ENCODE results near the gene USP21.

USP21 gene

GRCh38 chr1:161199506-161200139, 40.3 kb downstream of the USP21 start:
- no peak for DNase-seq
- peaks cover 25% of the 10 kb centered on the region for H3K79me2 ChIP-seq (ENCODE audit: insufficient read depth, low read length)
- no peak overlapping the region for H3K4me2 ChIP-seq (ENCODE audit: insufficient read depth, low read length)
- H3K4me3 ChIP-seq (ENCODE audit: low read depth in 1 of 2, low read length in 2 of 2), result no peak overlapping the region
- ATAC-seq (ENCODE audit: insufficient read depth, low read depth), result no peak
- no peaks in the 10 kb centered on the region for H3K9me3 ChIP-seq (ENCODE audit: insufficient read depth, low read length, severe bottlenecking)
- H3K36me3 ChIP-seq (ENCODE audit: insufficient read depth, low read length), result peaks cover 14% of the 10 kb centered on the region
- TF ChIP-seq EZH2 (IDR thresholded peaks at IDR 0.05; ENCODE audit: borderline replicate concordance, low read depth, low read length, severe bottlenecking) (no peak), CTCF (IDR thresholded peaks at IDR 0.05; ENCODE audit: borderline replicate concordance, extremely low read depth, low read length, poor library complexity, severe bottlenecking) (no peak)
- no peaks in the 10 kb centered on the region for H3K27me3 ChIP-seq (ENCODE audit: insufficient read depth, low read length, poor library complexity)
- H2AFZ ChIP-seq (ENCODE audit: low read depth, low read length), result no peak overlapping the region
- no peak overlapping the region for H3K27ac ChIP-seq (ENCODE audit: low read length)
- no peak overlapping the region for H3K9ac ChIP-seq (ENCODE audit: low read depth, low read length)
- H4K20me1 ChIP-seq (ENCODE audit: insufficient read depth, low read length), result no peaks in the 10 kb centered on the region
- H3K4me1 ChIP-seq (ENCODE audit: insufficient read depth, low read length), result peaks cover 30% of the 10 kb centered on the region

- Histone ChIP-seq H3K9me3 (ENCODE audit: insufficient read depth, low read length, severe bottlenecking) (no peaks in the 10 kb centered on the region), H3K27ac (ENCODE audit: low read length) (no peak overlapping the region), H4K20me1 (ENCODE audit: insufficient read depth, low read length) (no peaks in the 10 kb centered on the region), H3K9ac (ENCODE audit: low read depth, low read length) (no peak overlapping the region), H3K27me3 (ENCODE audit: insufficient read depth, low read length, poor library complexity) (no peaks in the 10 kb centered on the region), H3K4me1 (ENCODE audit: insufficient read depth, low read length) (peaks cover 30% of the 10 kb centered on the region), H2AFZ (ENCODE audit: low read depth, low read length) (peak overlapping the region; percentile 79; the same call in 1 of the 2 replicates), H3K79me2 (ENCODE audit: insufficient read depth, low read length) (peaks cover 31% of the 10 kb centered on the region), H3K36me3 (ENCODE audit: insufficient read depth, low read length) (peaks cover 21% of the 10 kb centered on the region), H3K4me2 (ENCODE audit: insufficient read depth, low read length) (no peak overlapping the region), H3K4me3 (ENCODE audit: low read depth in 1 of 2, low read length in 2 of 2) (no peak overlapping the region)
- TF ChIP-seq EZH2 (IDR thresholded peaks at IDR 0.05; ENCODE audit: borderline replicate concordance, low read depth, low read length, severe bottlenecking) (no peak), CTCF (IDR thresholded peaks at IDR 0.05; ENCODE audit: borderline replicate concordance, extremely low read depth, low read length, poor library complexity, severe bottlenecking) (no peak)
- no peak for ATAC-seq (ENCODE audit: insufficient read depth, low read depth)
- no peak for DNase-seq
These were observed 41.2 kb downstream of the USP21 start for GRCh38 chr1:161200421-161200991.

- peaks cover 30% of the 10 kb centered on the region for H3K4me1 ChIP-seq (ENCODE audit: insufficient read depth, low read length)
These were observed 41.9 kb downstream of the USP21 start for GRCh38 chr1:161200992-161201835.

More at GRCh38 chr1:161200992-161201835, 41.9 kb downstream of the USP21 start:
- Histone ChIP-seq H3K4me2 (ENCODE audit: insufficient read depth, low read length) (peak overlapping the region; percentile 65), H4K20me1 (ENCODE audit: insufficient read depth, low read length) (no peaks in the 10 kb centered on the region), H3K27me3 (ENCODE audit: insufficient read depth, low read length, poor library complexity) (no peaks in the 10 kb centered on the region), H3K4me3 (ENCODE audit: low read depth in 1 of 2, low read length in 2 of 2) (peak overlapping the region; percentile 18 to 93; a peak in 3 of 4 replicates), H3K36me3 (ENCODE audit: insufficient read depth, low read length) (peaks cover 26% of the 10 kb centered on the region), H3K79me2 (ENCODE audit: insufficient read depth, low read length) (peaks cover 35% of the 10 kb centered on the region), H3K27ac (ENCODE audit: low read length) (peak overlapping the region; percentile 93), H3K9me3 (ENCODE audit: insufficient read depth, low read length, severe bottlenecking) (no peaks in the 10 kb centered on the region), H3K9ac (ENCODE audit: low read depth, low read length) (peak overlapping the region; percentile 90), H2AFZ (ENCODE audit: low read depth, low read length) (peak overlapping the region; percentile 79)
- DNase-seq (no peak), ATAC-seq (ENCODE audit: insufficient read depth, low read depth) (no peak)
- TF ChIP-seq CTCF (IDR thresholded peaks at IDR 0.05; ENCODE audit: borderline replicate concordance, extremely low read depth, low read length, poor library complexity, severe bottlenecking), result no peak
- TF ChIP-seq EZH2 (IDR thresholded peaks at IDR 0.05; ENCODE audit: borderline replicate concordance, low read depth, low read length, severe bottlenecking), result no peak
